Measurements from ENCODE around the gene FGFRL1. TPM values are rescaled to one million over a fixed set of nuclear protein-coding genes. Genes with fewer than 3 reads are reported as not detected.

Gene FGFRL1
- total RNA-seq, 2 donors from 2014 or later, result 38.7 to 50.4 TPM

DNA sequence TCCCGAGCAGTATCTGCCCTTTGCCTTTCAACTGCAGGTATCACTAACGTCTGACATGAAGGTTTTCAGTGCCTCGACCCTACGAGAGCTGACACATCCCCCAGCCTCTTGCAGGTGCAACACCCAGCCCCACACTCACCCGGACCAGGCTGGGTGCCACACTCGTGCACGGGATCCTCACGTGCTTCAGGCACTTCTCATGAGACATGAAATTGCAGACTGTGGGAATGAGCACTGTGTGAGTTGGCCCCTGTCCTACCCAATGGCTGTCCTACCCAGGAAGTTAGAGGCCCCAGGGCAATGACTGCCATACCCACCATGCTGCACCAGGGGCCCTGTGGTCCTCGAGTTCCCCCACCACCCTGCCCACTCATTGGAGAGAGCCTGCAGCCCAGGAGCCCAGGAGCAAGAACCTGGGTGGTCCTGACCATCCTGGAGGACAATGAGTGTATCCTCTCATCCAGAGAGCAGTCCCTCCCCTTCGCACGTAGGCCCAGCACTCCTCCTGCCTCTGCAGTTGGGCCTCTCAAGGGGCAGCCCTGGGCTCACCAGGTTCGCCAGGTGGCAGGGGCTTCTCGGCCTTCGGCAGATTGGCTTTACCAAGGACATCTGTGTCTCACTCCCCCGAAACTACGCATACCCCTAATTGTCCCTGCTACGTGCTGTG is 40.4 kb upstream of the FGFRL1 start:
- no peak overlapping the region for H3K4me3 ChIP-seq
- H3K9me3 ChIP-seq, result no peaks in the 10 kb centered on the region
- H3K4me1 ChIP-seq, result peaks cover 34% of the 10 kb centered on the region
- no peak for ATAC-seq
- TF ChIP-seq, protein P1, sequence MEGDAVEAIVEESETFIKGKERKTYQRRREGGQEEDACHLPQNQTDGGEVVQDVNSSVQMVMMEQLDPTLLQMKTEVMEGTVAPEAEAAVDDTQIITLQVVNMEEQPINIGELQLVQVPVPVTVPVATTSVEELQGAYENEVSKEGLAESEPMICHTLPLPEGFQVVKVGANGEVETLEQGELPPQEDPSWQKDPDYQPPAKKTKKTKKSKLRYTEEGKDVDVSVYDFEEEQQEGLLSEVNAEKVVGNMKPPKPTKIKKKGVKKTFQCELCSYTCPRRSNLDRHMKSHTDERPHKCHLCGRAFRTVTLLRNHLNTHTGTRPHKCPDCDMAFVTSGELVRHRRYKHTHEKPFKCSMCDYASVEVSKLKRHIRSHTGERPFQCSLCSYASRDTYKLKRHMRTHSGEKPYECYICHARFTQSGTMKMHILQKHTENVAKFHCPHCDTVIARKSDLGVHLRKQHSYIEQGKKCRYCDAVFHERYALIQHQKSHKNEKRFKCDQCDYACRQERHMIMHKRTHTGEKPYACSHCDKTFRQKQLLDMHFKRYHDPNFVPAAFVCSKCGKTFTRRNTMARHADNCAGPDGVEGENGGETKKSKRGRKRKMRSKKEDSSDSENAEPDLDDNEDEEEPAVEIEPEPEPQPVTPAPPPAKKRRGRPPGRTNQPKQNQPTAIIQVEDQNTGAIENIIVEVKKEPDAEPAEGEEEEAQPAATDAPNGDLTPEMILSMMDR (IDR thresholded peaks at IDR 0.05), result no peak
- TF ChIP-seq POLR2A (IDR thresholded peaks at IDR 0.05), result no peak
- no peak overlapping the region for H3K27ac ChIP-seq
- no peak for DNase-seq
- H3K27me3 ChIP-seq, result no peaks in the 10 kb centered on the region
- 86 to 92% methylated on average over 13 to 15 of the region's 17 CpGs for WGBS, 2 donors
- H3K36me3 ChIP-seq (replicated peaks in 1 of 2; ENCODE audit: insufficient read depth in 1 of 2, low read depth in 2 of 2), result no peaks in the 10 kb centered on the region
- intact Hi-C loops (cut with DNase I), result no loop called here

DNA sequence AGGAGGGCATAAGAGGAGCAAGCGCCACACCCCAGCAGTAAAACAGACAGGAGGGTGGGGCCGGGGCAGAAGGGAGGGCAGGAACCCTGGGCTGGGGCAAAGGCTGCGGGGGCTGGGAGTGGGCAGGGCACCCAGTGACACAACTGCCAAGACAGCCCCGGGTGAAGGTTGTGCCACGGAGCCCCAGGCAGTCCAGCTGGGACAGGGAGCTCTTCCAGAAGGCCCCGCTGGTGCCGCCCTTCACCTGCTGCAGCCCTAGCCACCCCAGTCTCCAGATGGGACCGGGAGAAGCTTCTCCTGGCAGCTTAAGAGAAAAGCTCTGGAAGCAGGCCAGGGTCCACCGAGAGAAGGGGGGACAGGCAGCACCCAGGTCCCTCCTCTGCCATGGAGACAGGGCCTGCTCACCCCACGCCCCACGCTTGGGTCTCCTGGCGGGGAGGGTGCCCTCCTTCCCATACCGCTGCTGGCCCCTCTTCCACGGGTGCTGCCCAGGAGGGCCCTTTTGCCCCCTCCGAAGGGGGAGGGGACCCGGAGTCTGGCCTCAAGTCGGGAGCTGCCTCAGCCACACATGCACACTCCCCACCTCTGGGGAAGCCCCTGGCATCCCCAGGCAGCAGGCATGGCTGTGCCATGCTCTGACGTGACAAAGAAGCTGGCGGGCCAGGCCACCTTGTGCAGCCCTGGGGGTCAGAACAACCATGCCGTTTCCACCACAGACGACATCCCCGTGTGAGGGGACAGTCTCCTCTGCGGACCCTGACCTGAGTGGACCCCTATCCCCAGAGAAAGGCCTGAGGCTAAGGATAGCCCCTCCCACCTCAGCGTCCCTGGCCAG is 39.5 kb upstream of the FGFRL1 start:
- H3K4me3 ChIP-seq, result no peak overlapping the region
- no peaks in the 10 kb centered on the region for H3K9me3 ChIP-seq
- WGBS, 2 donors, result 56 to 83% methylated on average over 2 to 19 of the region's 24 CpGs
- ATAC-seq (no peak), DNase-seq (no peak)
- H3K27me3 ChIP-seq, result no peaks in the 10 kb centered on the region
- H3K4me1 ChIP-seq, result peaks cover 34% of the 10 kb centered on the region
- H3K27ac ChIP-seq, result no peak overlapping the region
- no peaks in the 10 kb centered on the region for H3K36me3 ChIP-seq (replicated peaks in 1 of 2; ENCODE audit: insufficient read depth in 1 of 2, low read depth in 2 of 2)
- TF ChIP-seq POLR2A (IDR thresholded peaks at IDR 0.05), result no peak
- TF ChIP-seq, protein P1 (IDR thresholded peaks at IDR 0.05), result no peak
- intact Hi-C loops (cut with DNase I), result no loop called here

DNA sequence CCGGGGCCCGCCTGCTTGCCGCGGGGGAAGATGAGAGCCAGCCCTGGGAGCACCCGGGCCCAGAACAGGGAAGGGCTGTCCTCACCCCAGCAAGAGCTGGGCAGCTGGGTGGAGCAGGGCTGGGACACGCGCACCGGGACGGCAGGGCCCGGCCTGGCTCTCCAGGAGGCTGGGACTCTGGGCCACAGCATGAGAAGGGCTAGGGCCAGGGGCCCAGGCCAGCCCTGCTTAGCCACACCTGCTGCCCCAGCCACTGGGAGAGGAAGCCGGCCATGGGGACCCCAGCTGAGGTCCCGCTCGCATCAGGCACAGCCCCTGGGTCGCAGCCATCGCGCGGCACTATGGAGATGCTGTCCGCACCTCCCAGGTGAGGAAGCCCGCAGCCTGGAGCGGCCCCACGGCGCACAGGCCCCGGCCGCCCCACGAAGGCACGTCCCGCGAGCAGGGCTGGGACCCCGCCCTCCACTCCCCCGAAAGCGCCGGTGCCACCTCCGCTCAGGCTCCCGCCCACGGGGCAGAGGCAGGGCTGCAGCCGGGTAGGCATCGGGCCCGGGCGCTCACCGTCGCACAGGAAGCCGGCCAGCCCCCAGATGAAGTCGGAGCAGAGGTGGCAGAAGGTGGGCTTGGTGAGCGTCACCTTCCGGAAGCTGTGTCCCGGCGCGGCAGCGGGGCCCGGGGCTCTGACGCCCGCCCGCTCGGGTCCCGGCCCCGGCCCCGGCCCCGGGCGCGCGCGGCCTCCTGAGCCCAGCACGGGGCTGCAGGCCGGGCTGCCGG is 38.6 kb upstream of the FGFRL1 start:
- Histone ChIP-seq H3K27me3 (no peaks in the 10 kb centered on the region), H3K9me3 (no peaks in the 10 kb centered on the region), H3K27ac (no peak overlapping the region), H3K4me3 (peak overlapping the region; percentile 22 to 78), H3K4me1 (peaks cover 34% of the 10 kb centered on the region), H3K36me3 (replicated peaks in 1 of 2; ENCODE audit: insufficient read depth in 1 of 2, low read depth in 2 of 2) (no peaks in the 10 kb centered on the region)
- TF ChIP-seq POLR2A (IDR thresholded peaks at IDR 0.05), result no peak
- TF ChIP-seq, protein P1 (IDR thresholded peaks at IDR 0.05), result no peak
- peak; percentile 40 for ATAC-seq
- peak in 2 of 4 donors; percentile 43 to 47 for DNase-seq
- intact Hi-C loops (cut with DNase I), result no loop called here
- WGBS, 2 donors, result 2% methylated on average over 43 of the region's 65 CpGs; no CpG with 5 or more reads in 1 of the 2 donors

DNA sequence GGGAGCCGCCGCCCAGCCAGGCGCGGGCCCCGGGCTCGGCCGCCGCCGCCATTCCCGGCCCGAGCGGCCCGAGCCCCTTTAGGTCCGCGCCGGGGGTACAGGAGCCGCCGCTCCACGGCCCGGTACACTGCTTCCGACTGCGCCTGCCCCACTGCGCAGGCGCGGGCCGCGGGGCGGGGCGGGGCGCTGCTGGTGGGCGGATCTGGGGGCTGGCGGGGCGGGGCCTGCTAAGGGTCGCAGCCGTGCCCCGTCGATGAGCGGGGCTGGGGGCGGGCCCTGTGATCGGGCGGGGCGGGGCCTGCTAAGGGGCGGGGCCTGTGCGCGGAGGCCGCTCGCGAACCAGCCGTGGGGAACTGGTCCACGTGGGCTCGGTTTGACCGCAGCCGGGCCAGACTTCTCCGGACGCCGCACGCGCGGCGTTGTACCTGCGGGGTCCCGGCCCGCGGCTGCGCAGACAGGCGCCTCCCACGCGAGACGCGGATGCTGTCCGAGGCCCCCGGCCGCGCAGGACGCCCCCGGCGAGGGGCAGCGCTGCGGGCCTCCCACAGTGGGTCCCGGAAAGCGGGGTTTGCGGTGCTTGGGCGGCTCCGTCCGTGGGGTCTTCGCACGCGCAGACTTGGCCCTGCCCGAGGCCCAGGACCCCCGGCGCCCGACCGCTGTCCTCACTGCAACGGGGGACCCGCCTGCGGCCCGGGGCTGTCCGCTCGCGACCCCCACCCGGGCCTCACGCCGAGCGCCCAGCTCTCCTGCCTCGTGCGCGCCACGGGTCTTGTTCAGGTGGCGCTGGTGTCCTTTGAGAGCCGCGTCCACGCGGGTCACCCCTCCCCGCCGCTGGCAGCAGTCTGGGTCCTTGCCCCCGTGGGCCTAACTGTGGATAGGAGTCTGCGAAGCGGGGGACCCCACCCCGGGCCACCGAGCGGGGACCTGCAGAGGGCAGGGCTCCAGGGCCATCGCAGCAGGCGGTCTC is 37.7 kb upstream of the FGFRL1 start, which contains the start of gene DGKQ:
TSS of gene DGKQ (minus strand) at position 139 of the 967 bp plus-strand sequence. CDS start at position 52, 87 bp downstream.
- ATAC-seq, result peak; percentile 95
- DNase-seq, result peak; percentile 81 to 88 (median 86)
- no peaks in the 10 kb centered on the region for H3K9me3 ChIP-seq
- no peaks in the 10 kb centered on the region for H3K27me3 ChIP-seq
- H3K27ac ChIP-seq, result no peak within 1 kb of the TSS
- H3K36me3 ChIP-seq (replicated peaks in 1 of 2; ENCODE audit: insufficient read depth in 1 of 2, low read depth in 2 of 2), result no peaks in the 10 kb centered on the region
- H3K4me1 ChIP-seq, result peaks cover 30% of the 10 kb centered on the region
- intact Hi-C loops (cut with DNase I), result no loop called here
- WGBS, 2 donors, result 7 to 28% methylated on average over 14 to 95 of the region's 123 CpGs
- TF ChIP-seq, protein P1 (IDR thresholded peaks at IDR 0.05), result no peak
- TF ChIP-seq POLR2A (IDR thresholded peaks at IDR 0.05), result no peak
- peak within 1 kb of the TSS; percentile 22 to 78 for H3K4me3 ChIP-seq
